Measurements from ENCODE around the gene FCGR2B.

Gene FCGR2B

DNA sequence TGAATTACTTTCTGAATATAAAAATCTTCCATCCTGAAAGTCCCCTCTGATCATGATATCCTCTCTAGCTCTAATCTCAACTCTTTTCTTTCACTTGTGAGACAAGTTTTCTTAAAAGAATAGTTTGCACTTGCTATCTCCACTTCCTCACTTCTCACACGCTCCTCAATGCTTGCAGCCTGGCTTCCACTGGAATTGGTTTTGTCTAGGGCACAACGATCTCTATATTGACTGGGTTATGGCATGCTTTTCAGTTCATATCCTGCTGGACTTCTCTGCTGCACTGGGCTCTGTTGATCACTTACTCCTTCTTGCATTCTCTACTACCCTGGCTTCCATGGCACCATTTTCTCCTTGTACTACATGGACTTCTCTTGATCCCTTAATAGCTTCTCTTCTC, 44.6 kb downstream of the FCGR2B start:
- TF ChIP-seq, protein P1, sequence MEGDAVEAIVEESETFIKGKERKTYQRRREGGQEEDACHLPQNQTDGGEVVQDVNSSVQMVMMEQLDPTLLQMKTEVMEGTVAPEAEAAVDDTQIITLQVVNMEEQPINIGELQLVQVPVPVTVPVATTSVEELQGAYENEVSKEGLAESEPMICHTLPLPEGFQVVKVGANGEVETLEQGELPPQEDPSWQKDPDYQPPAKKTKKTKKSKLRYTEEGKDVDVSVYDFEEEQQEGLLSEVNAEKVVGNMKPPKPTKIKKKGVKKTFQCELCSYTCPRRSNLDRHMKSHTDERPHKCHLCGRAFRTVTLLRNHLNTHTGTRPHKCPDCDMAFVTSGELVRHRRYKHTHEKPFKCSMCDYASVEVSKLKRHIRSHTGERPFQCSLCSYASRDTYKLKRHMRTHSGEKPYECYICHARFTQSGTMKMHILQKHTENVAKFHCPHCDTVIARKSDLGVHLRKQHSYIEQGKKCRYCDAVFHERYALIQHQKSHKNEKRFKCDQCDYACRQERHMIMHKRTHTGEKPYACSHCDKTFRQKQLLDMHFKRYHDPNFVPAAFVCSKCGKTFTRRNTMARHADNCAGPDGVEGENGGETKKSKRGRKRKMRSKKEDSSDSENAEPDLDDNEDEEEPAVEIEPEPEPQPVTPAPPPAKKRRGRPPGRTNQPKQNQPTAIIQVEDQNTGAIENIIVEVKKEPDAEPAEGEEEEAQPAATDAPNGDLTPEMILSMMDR (IDR thresholded peaks at IDR 0.05; ENCODE audit: insufficient read depth, low read length, missing control alignments), result no peak
- no peak for DNase-seq (ENCODE audit: low read depth, low spot score)
- POLR2A ChIA-PET, result no interaction called here
- CTCF ChIA-PET, result interaction anchor here (1.4 to 1.7 kb wide), 4 partner anchors 19 to 220 kb away, joined by 3 to 5 read pairs (median 4); no protein-coding TSS in a partner anchor
- no peak overlapping the region for H3K4me3 ChIP-seq (ENCODE audit: low read depth, low read length)

DNA sequence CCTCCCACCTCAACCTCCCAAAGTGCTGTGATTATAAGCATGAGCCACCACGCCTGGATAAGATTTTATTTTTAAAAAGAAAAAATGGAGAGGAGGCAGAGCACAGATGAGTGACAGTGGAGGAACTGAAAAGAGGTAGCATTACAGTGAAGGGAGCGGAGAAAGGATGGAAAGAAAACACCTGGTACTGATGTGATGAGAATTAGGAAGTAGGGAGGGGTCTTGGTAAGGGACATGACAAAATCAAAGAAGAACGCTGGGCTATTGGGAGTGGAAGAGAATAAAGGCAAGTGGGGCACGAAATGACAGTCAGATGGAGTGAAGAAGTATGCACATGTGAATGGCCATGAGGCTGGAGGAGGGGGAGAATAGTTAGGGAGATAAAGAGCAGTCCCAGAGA, 46.4 kb downstream of the FCGR2B start:
- H3K4me3 ChIP-seq (ENCODE audit: low read depth, low read length), result no peak overlapping the region
- TF ChIP-seq, protein P1 (IDR thresholded peaks at IDR 0.05; ENCODE audit: insufficient read depth, low read length, missing control alignments), result no peak
- DNase-seq (ENCODE audit: low read depth, low spot score), result no peak
- POLR2A ChIA-PET, result no interaction called here
- CTCF ChIA-PET, result interaction anchor here (1.7 to 2.5 kb wide), 2 partner anchors 17 to 29 kb away, joined by 7 to 11 read pairs; no protein-coding TSS in a partner anchor

DNA sequence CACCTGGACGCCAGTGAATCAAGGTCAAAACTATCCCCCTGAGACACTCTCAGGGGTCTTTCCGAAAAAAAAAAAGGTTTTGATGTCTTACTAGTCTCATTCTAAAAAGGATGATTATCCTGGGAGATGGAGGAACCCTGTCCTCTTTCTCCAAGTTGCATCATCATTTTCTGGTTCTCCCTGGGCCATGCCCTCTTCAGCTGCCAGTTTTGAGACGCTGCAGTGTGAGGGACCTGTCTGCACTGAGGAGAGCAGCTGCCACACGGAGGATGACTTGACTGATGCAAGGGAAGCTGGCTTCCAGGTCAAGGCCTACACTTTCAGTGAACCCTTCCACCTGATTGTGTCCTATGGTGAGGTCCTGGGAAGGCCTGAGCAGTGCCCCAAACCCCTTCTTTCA, 47.6 kb downstream of the FCGR2B start:
- ChIA-PET POLR2A (no interaction called here), CTCF (interaction anchor here (1.7 to 2.5 kb wide), 2 partner anchors 16 to 28 kb away, joined by 7 to 11 read pairs; no protein-coding TSS in a partner anchor)
- TF ChIP-seq, protein P1 (IDR thresholded peaks at IDR 0.05; ENCODE audit: insufficient read depth, low read length, missing control alignments), result no peak
- no peak overlapping the region for H3K4me3 ChIP-seq (ENCODE audit: low read depth, low read length)
- DNase-seq (ENCODE audit: low read depth, low spot score), result no peak

DNA sequence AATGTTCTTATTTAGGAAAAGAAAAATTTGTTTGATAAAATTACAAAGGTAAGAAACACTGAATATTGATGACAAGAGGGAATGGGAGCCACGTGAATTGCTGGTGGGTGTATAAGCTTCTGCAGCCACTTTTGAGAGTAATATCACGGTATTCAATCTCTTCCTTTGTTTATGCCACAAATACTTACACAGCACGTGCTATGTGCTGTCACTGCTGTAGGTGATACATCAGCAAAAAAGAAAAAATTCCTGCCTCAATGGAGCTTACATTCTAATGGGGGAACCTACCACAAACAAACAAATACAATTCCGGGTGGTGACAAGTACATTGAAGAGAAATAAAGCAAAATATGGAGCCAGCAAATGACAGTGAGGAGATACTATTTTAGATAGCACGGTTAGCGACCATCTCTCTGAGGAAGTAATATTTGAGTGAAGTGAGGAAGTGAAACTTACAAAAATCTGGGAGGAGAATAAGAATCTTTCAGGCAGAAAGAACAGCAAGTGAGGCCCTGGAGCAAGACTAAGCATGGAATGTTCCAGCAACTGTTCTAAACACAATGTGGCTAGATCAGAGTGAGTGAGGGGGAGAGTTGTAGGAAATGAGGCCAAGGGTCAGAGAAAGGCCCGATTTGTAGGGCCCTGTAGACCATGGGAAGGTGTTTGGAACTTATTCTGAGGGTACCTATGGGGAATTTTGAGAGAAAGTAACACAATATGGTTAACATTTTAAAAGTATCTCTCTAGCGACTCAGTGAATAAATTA, 55.8 kb downstream of the FCGR2B start:
- TF ChIP-seq, protein P1 (IDR thresholded peaks at IDR 0.05; ENCODE audit: insufficient read depth, low read length, missing control alignments), result no peak
- ChIA-PET POLR2A (no interaction called here), CTCF (interaction anchor here (0.6 kb wide), 1 partner anchor 74 kb away, joined by 3 read pairs; no protein-coding TSS in a partner anchor)
- no peak overlapping the region for H3K4me3 ChIP-seq (ENCODE audit: low read depth, low read length)
- no peak for DNase-seq (ENCODE audit: low read depth, low spot score)

DNA sequence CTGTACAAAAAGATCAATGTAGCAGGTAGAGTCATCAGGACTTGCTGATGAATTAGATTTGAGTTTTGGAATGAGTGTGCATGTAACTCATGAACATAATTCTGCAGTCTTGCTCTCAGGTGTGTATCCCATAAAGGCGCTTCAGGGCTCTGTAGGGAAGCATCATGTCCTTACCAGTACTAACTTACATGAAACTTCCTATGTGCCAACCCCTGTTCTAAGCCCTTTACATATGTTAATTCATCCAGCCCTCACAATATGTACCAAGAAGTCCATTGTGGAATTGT, 56.3 kb downstream of the FCGR2B start:
- CTCF ChIA-PET, result no interaction called here

DNA sequence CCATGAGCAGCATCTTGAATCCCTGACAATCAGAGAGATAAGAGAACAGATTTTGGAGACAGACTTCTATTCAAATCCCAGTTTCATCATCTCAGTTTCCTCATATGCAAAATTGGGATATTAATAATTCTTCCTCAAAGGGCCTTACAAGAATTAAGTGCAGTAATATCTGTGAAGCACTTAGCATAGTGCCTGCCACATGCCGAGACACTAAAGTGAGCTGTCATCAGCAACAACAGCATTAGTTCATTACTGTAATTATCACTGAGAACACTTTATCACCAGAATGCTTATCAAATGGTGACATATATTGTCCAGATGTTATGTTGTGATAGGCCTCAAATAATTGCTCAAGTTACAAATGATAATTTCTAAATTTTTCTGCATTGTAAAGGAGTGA, 57.5 kb downstream of the FCGR2B start:
- POLR2A ChIA-PET, result no interaction called here

More for the DNA sequence above, 56.3 kb downstream of the FCGR2B start:
- no peak for DNase-seq (ENCODE audit: low read depth, low spot score)
- POLR2A ChIA-PET, result no interaction called here
- TF ChIP-seq, protein P1 (IDR thresholded peaks at IDR 0.05; ENCODE audit: insufficient read depth, low read length, missing control alignments), result no peak
- no peak overlapping the region for H3K4me3 ChIP-seq (ENCODE audit: low read depth, low read length)

More for the DNA sequence above, 57.5 kb downstream of the FCGR2B start:
- DNase-seq (ENCODE audit: low read depth, low spot score), result no peak
- TF ChIP-seq, protein P1 (IDR thresholded peaks at IDR 0.05; ENCODE audit: insufficient read depth, low read length, missing control alignments), result no peak
- H3K4me3 ChIP-seq (ENCODE audit: low read depth, low read length), result no peak overlapping the region
- CTCF ChIA-PET, result no interaction called here

Data from AG04449 (cell line).